Fibroblast of peridontal ligament (primary cell): ENCODE measurements around the gene NR6A1.

Experiments
- DNase-seq: peaks from one replicate; pipeline ENCODE4 v3.0.0-alpha.2; 2010; ENCODE audit errors: extremely low read depth

The NR6A1 gene

DNA sequence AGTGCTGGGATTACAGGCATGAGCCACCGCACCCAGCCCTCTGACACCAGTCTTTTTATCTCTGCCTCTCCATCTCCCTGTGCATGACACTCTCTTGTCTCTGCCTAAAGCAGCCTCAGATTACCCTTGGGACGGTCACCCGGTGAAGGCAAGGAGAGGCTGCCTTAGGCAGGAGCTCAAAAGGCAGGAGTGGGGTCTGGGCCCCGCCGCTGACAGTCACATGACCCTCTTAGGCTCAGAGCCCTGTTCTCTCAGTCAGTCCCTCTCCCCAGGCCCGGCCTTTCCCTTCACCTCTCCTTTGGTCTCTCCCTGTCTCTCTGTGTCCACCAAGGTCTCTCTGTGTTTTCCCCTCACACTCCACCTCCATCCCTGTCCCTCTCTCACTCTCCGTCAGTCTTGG is 298.3 kb downstream of the NR6A1 start:
- no peak for DNase-seq

GRCh38 chr9:124471761-124472160 is 299.4 kb downstream of the NR6A1 start:
- DNase-seq = no peak

- DNase-seq = no peak
Measured at GRCh38 chr9:124470726-124471125, 300.4 kb downstream of the NR6A1 start.

DNA sequence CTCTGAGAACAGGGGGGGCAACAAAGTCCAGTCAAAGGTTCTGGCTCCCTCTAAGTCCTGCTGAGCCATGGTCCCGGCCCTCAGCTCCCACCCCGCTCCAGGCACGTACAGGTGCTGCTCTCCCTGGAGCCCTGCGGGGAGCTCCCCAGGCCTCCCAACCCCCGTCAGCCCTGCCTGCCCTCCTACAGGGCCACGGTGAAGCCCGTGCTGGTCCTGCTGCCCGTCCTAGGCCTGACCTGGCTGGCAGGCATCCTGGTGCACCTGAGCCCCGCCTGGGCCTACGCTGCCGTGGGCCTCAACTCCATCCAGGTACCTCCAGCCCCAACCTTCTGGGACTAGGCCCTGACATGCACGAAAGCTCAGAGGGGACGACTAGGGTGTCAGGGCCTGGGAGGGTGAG is 300.8 kb downstream of the NR6A1 start:
- no peak for DNase-seq

DNA sequence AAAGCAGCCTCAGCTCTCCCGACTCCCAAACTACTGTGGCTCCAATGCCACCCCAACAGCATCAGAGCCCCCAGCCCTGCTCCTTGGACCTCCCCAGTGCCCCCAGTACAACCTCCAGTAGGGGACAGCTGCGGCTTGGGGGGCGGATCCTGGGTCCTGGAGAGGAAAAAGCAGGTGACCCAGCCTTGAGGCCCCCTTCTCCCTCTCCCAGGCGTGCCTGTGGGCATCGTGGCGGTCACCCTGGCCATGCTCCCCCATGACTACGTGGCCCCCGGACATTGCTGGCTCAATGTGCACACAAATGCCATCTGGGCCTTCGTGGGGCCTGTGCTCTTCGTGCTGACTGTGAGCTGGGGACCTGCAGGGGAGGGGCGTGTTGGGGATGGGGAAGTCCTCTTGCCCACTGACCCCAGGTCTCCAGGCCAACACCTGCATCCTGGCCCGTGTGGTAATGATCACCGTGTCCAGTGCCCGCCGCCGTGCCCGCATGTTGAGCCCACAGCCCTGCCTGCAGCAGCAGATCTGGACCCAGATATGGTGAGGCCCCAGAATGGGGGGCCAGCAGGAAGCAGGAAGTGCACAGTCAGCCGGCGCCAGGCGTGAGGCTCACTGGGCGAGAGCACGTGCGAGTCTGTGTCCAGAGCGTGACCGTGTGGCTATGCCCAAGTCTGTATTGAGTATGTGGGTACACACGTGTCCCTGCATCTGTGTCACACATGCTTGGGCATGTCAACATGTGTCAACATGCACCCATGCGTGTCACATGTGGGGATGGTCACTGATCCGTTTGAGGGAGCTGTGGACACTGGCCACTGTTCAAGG is 301.9 kb downstream of the NR6A1 start:
- no peak for DNase-seq

DNA sequence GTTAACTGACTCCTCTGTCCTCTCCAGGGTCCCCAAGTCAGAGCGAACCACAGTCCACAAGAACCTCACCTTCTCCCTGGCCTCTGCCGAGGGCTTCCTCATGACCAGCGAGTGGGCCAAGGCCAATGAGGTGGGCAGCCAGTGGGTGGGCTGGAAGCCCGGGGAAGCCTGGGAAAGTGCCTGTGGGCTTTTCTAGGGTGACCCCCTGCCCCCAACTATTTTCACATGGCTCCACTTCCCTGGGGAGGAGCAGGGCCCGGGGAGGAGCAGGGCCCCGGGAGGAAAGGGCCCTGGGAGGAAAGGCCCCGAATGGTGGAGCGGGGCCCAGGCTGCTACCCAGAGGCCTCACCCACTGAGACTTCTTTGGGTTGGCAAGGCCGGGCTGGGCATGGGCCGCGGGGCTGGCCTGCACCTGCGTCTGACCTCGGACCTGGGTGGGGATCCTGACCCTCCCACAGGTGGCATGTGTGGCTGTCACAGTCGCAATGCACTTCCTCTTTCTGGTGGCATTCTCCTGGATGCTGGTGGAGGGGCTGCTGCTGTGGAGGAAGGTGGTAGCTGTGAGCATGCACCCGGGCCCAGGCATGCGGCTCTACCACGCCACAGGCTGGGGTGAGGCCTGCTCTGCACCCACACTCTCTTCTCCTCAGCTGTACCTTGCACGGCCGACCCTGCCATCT is 302.9 kb downstream of the NR6A1 start:
- DNase-seq = no peak

GRCh38 chr9:124467410-124468060 is 303.6 kb downstream of the NR6A1 start:
- DNase-seq = no peak
